ENCODE measurements around the gene PLA2G4E. TPM values are rescaled to one million over a fixed set of nuclear protein-coding genes. Genes with fewer than 3 reads are reported as not detected.

Gene PLA2G4E
- polyA plus RNA-seq, 3 donors: not detected

DNA sequence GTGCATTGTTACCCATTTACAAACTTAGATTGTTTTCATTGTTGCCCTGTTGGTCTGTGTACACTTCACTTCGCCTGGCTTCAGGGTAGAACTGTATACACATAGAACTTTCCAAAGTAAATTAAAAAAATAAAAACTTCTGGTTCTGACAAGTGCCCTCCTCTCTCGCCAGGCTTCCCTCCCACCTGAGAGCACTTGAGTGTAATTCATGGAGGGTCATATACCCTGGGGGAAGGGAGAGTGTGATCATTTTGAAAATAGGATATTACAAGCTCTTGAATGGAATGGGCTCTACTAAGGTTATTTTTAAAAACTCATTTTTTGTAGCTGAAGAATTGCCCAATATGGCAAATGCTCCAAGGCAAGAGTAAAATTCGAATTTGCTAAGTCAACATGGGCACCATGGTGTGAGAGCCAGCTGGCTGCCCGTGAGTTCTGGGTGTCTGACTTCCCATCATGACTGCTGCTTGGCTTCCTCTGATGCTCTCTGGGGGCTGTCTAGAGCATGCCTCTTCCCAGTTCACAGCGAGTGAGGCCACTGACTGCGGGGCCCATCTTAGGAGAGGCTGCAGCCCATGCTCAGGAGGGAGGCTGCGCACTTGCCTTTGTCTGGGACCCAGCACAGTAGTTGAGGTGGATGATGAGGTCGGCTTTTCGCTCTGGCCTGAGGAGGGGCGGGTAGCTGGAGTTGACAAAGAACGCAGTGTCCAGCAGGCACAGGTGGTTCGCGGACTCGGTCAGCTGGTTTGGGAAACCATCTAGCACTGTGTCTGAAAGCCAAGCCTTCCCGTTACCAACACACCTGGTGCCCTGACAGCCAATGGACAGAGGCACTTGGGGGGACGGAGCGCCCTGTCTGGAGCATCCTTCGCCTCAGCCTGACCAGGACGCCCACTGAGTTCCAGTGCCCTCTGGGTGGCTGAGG is 35.3 kb downstream of the PLA2G4E start:
- H3K4me1 Mint-ChIP-seq: peaks cover 13% of the 10 kb centered on the region
- Histone ChIP-seq H3K36me3 (replicated peaks in 1 of 2; ENCODE audit: control insufficient read depth in 1 of 2, insufficient read depth in 2 of 2, low read length in 2 of 2) (no peaks in the 10 kb centered on the region), H3K9ac (ENCODE audit: insufficient read depth, low read length, poor library complexity, severe bottlenecking) (no peak overlapping the region), H3K4me3 (replicated peaks in 1 of 3; ENCODE audit: low read depth in 2 of 3, low read length in 3 of 3) (no peak overlapping the region), H3K4me1 (ENCODE audit: control insufficient read depth in 1 of 2, insufficient read depth in 2 of 2, low read length in 2 of 2) (no peaks in the 10 kb centered on the region), H2AFZ (ENCODE audit: insufficient read depth, low read depth, low read length, poor library complexity, severe bottlenecking) (no peak overlapping the region), H4K20me1 (ENCODE audit: insufficient read depth, low read length) (no peaks in the 10 kb centered on the region), H3K9me3 (replicated peaks in 1 of 2; ENCODE audit: control insufficient read depth in 1 of 2, insufficient read depth in 1 of 2, low read length in 2 of 2) (no peaks in the 10 kb centered on the region), H3K27me3 (ENCODE audit: control insufficient read depth in 2 of 2, insufficient read depth in 2 of 2, low read length in 2 of 2) (no peaks in the 10 kb centered on the region), H3K79me2 (ENCODE audit: insufficient read depth, low read length) (no peaks in the 10 kb centered on the region), H3K4me2 (replicated peaks; ENCODE audit: extremely low read depth, low read length, poor library complexity, severe bottlenecking) (no peak overlapping the region), H3K27ac (ENCODE audit: low read depth in 1 of 2, low read length in 2 of 2) (no peak overlapping the region)
- no peak for DNase-seq
- H3K27me3 Mint-ChIP-seq (ENCODE audit: low read depth in 3 of 3): peaks cover 1 to 6% (median 5%) of the 10 kb centered on the region in 3 donors
- WGBS (ENCODE audit: insufficient coverage): 92% methylated on average over 13 of the region's 19 CpGs
- intact Hi-C loops (cut with micrococcal nuclease): loop anchor here (5.0 to 10.0 kb wide), 4 partner anchors 72 to 152 kb away; no protein-coding TSS in a partner anchor
- peak overlapping the region in 1 of 7 donors; percentile 37 for H3K27ac Mint-ChIP-seq
- TF ChIP-seq, protein P1, sequence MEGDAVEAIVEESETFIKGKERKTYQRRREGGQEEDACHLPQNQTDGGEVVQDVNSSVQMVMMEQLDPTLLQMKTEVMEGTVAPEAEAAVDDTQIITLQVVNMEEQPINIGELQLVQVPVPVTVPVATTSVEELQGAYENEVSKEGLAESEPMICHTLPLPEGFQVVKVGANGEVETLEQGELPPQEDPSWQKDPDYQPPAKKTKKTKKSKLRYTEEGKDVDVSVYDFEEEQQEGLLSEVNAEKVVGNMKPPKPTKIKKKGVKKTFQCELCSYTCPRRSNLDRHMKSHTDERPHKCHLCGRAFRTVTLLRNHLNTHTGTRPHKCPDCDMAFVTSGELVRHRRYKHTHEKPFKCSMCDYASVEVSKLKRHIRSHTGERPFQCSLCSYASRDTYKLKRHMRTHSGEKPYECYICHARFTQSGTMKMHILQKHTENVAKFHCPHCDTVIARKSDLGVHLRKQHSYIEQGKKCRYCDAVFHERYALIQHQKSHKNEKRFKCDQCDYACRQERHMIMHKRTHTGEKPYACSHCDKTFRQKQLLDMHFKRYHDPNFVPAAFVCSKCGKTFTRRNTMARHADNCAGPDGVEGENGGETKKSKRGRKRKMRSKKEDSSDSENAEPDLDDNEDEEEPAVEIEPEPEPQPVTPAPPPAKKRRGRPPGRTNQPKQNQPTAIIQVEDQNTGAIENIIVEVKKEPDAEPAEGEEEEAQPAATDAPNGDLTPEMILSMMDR (IDR thresholded peaks at IDR 0.05): no peak
- no peak overlapping the region for H3K4me3 Mint-ChIP-seq
- no peaks in the 10 kb centered on the region for H3K9me3 Mint-ChIP-seq
- no peaks in the 10 kb centered on the region for H3K36me3 Mint-ChIP-seq

GRCh38 chr15:41984622-41985021 is 36.2 kb downstream of the PLA2G4E start:
- Mint-ChIP-seq H3K9me3 (no peaks in the 10 kb centered on the region), H3K36me3 (no peaks in the 10 kb centered on the region), H3K4me1 (peaks cover 13% of the 10 kb centered on the region), H3K4me3 (no peak overlapping the region), H3K27me3 (ENCODE audit: low read depth in 3 of 3) (peaks cover 0 to 5% (median 5%) of the 10 kb centered on the region in 3 donors), H3K27ac (no peak overlapping the region)
- intact Hi-C loops (cut with micrococcal nuclease): loop anchor here (5.0 to 10.0 kb wide), 4 partner anchors 73 to 153 kb away; no protein-coding TSS in a partner anchor
- Histone ChIP-seq H3K9me3 (replicated peaks in 1 of 2; ENCODE audit: control insufficient read depth in 1 of 2, insufficient read depth in 1 of 2, low read length in 2 of 2) (no peaks in the 10 kb centered on the region), H3K36me3 (replicated peaks in 1 of 2; ENCODE audit: control insufficient read depth in 1 of 2, insufficient read depth in 2 of 2, low read length in 2 of 2) (no peaks in the 10 kb centered on the region), H2AFZ (ENCODE audit: insufficient read depth, low read depth, low read length, poor library complexity, severe bottlenecking) (no peak overlapping the region), H3K27me3 (ENCODE audit: control insufficient read depth in 2 of 2, insufficient read depth in 2 of 2, low read length in 2 of 2) (no peaks in the 10 kb centered on the region), H3K27ac (ENCODE audit: low read depth in 1 of 2, low read length in 2 of 2) (no peak overlapping the region), H3K79me2 (ENCODE audit: insufficient read depth, low read length) (no peaks in the 10 kb centered on the region), H3K4me1 (ENCODE audit: control insufficient read depth in 1 of 2, insufficient read depth in 2 of 2, low read length in 2 of 2) (no peaks in the 10 kb centered on the region), H3K4me3 (replicated peaks in 1 of 3; ENCODE audit: low read depth in 2 of 3, low read length in 3 of 3) (no peak overlapping the region), H3K9ac (ENCODE audit: insufficient read depth, low read length, poor library complexity, severe bottlenecking) (no peak overlapping the region), H4K20me1 (ENCODE audit: insufficient read depth, low read length) (no peaks in the 10 kb centered on the region), H3K4me2 (replicated peaks; ENCODE audit: extremely low read depth, low read length, poor library complexity, severe bottlenecking) (no peak overlapping the region)
- TF ChIP-seq, protein P1 (IDR thresholded peaks at IDR 0.05): no peak
- 98% methylated on average over 4 of the region's 5 CpGs for WGBS (ENCODE audit: insufficient coverage)
- DNase-seq: no peak

Measured in CD14-positive monocyte (primary cell).